ENCODE data around the gene CDC25A. TPM values are rescaled to one million over a fixed set of nuclear protein-coding genes. Genes with fewer than 3 reads are reported as not detected.

The CDC25A gene
- total RNA-seq, 1 experiment from 2014 or later = 45.4 TPM

GRCh38 chr3:48208076-48208475 lies 19.9 kb upstream of the CDC25A start:
- in situ Hi-C loops (cut with HindIII; ENCODE audit: low sequenced_read_pairs) = no loop called here
- DNase-seq (ENCODE audit: low spot score) = no peak

- in situ Hi-C loops (cut with HindIII; ENCODE audit: low sequenced_read_pairs) = no loop called here
- no peak for DNase-seq (ENCODE audit: low spot score)
Measured at GRCh38 chr3:48202632-48203031, 14.4 kb upstream of the CDC25A start.

- in situ Hi-C loops (cut with HindIII; ENCODE audit: low sequenced_read_pairs) = no loop called here
- no peak for DNase-seq (ENCODE audit: low spot score)
Measured at GRCh38 chr3:48199117-48199516, 10.9 kb upstream of the CDC25A start.

DNA sequence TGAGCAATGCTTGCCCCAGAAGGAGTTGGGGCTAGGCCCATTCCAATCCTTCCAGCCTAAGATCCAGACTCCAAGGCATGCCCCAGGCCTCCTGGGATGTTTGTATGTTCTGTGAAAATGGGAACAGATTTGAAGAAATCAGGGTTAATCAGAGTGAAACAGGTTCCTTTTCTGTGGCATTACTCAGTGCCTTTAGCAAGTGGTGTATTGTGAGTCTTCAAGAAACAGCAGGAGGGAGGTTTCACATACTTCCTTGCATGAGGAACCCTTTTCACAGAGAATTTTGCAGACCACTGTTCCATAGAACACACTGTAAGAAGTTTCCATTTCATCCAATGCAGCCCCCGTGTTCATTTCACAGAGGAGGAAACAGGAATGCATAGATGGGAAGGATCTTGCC lies 8.4 kb upstream of the CDC25A start:
- in situ Hi-C loops (cut with HindIII; ENCODE audit: low sequenced_read_pairs) = no loop called here
- no peak for DNase-seq (ENCODE audit: low spot score)

GRCh38 chr3:48194446-48195071 lies 6.3 kb upstream of the CDC25A start:
- peak; percentile 56 for DNase-seq (ENCODE audit: low spot score)
- in situ Hi-C loops (cut with HindIII; ENCODE audit: low sequenced_read_pairs) = no loop called here

DNA sequence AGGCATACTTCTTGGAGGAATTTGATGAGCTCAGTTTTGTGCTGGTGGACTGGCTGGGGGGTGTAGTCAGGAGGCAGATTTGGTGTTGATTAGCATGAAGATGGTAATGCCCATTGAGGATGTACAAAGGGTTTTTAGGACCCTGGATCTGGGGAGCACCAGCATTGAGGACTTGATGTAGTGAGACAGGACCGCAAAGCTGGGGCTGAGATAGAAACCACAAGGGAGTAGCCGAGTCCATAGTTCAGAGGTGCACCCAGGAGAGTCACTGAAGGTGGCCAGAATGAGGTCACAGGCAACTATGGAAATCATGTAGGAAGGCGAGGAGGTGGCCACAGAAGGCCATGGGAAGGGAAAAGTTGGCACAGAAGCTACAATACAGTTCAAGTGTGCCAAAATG lies 2.7 kb upstream of the CDC25A start:
- in situ Hi-C loops (cut with HindIII; ENCODE audit: low sequenced_read_pairs) = no loop called here
- no peak for DNase-seq (ENCODE audit: low spot score)

DNA sequence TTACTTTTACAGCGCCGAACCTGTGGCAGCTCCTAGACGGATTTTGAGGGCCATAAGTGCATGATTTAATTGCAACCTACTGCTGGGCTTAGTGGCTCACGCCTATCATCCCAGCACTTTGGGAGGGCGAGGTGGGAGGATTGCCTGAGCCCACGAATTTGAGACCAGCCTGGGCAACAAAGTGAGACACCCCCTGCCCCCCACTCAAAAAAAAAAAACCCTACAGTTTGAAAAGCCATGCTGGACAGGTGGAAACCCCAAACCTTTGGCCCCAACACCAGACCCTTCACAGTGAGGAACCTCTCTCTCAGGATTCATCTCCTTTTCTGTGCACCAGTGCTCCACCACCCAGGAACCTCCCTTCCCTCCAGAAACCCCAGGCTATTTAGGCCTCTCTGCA lies 1.1 kb upstream of the CDC25A start:
- no peak for DNase-seq (ENCODE audit: low spot score)
- in situ Hi-C loops (cut with HindIII; ENCODE audit: low sequenced_read_pairs) = no loop called here

GRCh38 chr3:48187579-48188265 lies 495 bp downstream of the CDC25A start:
- DNase-seq (ENCODE audit: low spot score) = no peak
- in situ Hi-C loops (cut with HindIII; ENCODE audit: low sequenced_read_pairs) = no loop called here

DNA sequence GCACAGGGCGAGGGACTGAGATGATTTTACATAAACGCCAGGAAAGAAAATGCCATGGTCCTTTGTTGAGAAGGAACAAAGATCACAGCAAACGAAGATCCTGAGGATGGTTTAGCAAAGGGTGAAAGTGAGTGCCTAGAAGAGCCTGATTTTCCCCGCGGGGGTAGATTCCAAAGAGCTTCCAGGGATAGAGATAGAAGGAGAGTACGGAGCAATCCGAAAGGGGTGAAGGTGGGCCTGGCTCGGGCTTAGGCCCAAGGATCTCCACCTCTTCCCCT lies 977 bp downstream of the CDC25A start:
- in situ Hi-C loops (cut with HindIII; ENCODE audit: low sequenced_read_pairs) = no loop called here
- no peak for DNase-seq (ENCODE audit: low spot score)

GRCh38 chr3:48186631-48187300 lies 1.5 kb downstream of the CDC25A start:
- in situ Hi-C loops (cut with HindIII; ENCODE audit: low sequenced_read_pairs) = no loop called here
- no peak for DNase-seq (ENCODE audit: low spot score)

GRCh38 chr3:48185129-48185528 lies 3.1 kb downstream of the CDC25A start:
- in situ Hi-C loops (cut with HindIII; ENCODE audit: low sequenced_read_pairs) = no loop called here
- no peak for DNase-seq (ENCODE audit: low spot score)

- DNase-seq (ENCODE audit: low spot score) = no peak
- in situ Hi-C loops (cut with HindIII; ENCODE audit: low sequenced_read_pairs) = no loop called here
Measured at GRCh38 chr3:48184299-48184698, 3.9 kb downstream of the CDC25A start.

DNA sequence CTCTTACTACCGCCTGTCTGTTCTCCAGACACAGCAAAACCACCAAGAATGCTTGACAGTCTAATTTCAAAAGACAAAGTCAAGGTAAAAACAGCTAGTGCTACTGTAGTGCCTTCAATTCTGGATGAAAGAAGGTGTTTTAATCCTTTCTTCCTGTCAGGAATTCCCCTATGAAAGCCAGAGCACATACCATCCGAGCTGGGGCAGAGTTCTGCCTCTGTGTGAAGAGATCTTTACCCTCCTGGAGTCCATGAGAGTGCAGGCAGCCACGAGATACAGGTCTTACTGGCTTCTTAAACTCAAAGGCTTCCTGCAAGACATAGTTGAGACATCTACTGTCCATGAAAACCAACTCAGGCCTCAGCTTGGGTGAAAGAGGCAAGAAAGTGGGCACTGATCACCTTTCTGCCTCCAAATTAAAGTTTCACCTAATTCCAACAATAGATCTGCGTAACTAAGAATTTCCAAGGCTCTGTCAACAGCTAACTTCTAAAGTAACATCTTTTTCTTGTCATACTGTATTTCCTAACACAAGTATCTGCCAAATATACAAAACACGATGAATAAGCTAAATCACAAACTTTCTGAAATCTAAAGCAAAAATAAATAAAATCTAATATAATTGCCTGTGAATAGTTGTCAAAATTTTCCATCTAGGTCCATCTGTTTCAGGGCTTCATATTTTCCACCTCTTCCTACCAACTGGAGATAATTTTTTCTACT lies 7.5 kb downstream of the CDC25A start:
- DNase-seq (ENCODE audit: low spot score) = no peak
- in situ Hi-C loops (cut with HindIII; ENCODE audit: low sequenced_read_pairs) = no loop called here

- in situ Hi-C loops (cut with HindIII; ENCODE audit: low sequenced_read_pairs) = no loop called here
Measured at GRCh38 chr3:48180021-48180420, 8.2 kb downstream of the CDC25A start.

GRCh38 chr3:48178072-48178471 lies 10.1 kb downstream of the CDC25A start:
- in situ Hi-C loops (cut with HindIII; ENCODE audit: low sequenced_read_pairs) = no loop called here
- no peak for DNase-seq (ENCODE audit: low spot score)

More at GRCh38 chr3:48180021-48180420, 8.2 kb downstream of the CDC25A start:
- no peak for DNase-seq (ENCODE audit: low spot score)

GRCh38 chr3:48157950-48158376 lies 30.3 kb downstream of the CDC25A start:
- peak; percentile 38 for DNase-seq (ENCODE audit: low spot score)
- in situ Hi-C loops (cut with HindIII; ENCODE audit: low sequenced_read_pairs) = loop anchor here (25.0 kb wide), 1 partner anchor 171 kb away; no protein-coding TSS in a partner anchor

DNA sequence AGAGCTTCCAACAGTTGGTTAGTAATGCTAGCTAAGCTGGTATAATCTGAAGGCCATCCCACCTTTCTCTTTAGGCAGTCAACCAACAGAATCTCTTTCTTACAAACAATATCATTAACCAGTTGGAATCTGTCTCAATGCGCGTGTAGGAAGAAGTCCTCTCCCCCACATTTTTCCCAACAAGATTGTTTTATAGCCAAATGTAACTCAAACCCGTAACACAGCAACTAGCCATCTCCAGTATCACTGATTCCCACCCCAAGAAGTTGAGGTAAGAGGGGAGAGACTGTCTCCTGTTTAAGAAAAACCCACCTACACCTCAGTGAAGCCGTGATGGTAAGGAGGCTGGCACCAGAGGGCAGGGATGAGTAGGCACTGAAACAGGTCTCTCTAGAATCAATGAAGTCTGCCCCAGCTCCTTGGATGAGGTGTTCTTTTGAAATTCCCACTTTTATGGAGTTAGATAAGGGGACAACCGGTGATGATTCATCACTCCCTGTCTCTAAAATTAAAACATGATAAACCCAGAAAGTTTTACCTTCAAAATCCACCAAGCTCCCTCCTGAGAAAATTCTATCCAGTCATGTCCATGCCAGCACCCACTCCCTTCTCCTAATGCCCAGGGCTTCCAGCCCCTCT lies 30.9 kb downstream of the CDC25A start:
- DNase-seq (ENCODE audit: low spot score) = no peak
- in situ Hi-C loops (cut with HindIII; ENCODE audit: low sequenced_read_pairs) = loop anchor here (25.0 kb wide), 1 partner anchor 170 kb away; no protein-coding TSS in a partner anchor

DNA sequence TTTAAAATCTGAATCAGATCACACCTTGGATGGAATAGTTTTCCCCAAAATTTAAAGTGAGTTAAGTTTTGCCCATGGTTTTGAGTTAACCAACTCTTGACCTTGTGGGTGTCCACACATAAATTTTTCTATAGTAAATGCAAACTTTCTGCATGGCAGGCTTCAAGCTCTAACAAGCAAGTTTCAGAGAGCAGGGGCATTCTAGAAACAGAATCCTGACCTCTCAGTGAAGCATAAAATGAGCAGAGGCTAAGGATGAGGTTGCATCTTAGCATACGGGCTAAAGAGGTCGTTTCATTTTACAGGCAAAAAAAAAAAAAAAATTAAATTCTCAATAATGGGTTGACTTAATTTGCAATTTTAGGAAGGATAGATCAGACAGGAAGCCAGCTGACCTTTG lies 32.1 kb downstream of the CDC25A start:
- no peak for DNase-seq (ENCODE audit: low spot score)

GRCh38 chr3:48155122-48155521 lies 33.1 kb downstream of the CDC25A start:
- DNase-seq (ENCODE audit: low spot score) = no peak
- in situ Hi-C loops (cut with HindIII; ENCODE audit: low sequenced_read_pairs) = loop anchor here (25.0 kb wide), 1 partner anchor 168 kb away; no protein-coding TSS in a partner anchor

More for the DNA sequence above, 32.1 kb downstream of the CDC25A start:
- in situ Hi-C loops (cut with HindIII; ENCODE audit: low sequenced_read_pairs) = loop anchor here (25.0 kb wide), 1 partner anchor 169 kb away; no protein-coding TSS in a partner anchor

Data from G401 (cell line).